SJSA1 (cell line): ENCODE results near the gene XNDC1N. TPM values are rescaled to one million over a fixed set of nuclear protein-coding genes. Genes with fewer than 3 reads are reported as not detected.

Source experiments
- DNase-seq, 2 experiments: peaks; one replicate each; pipeline ENCODE4 v3.0.0-alpha.2; 2015 to 2020; ENCODE audit warnings: low spot score in 2 of 2, low read depth in 1 of 2
- H3K27ac ChIP-seq: fragments of 250-450 bp; sonication (Bioruptor Pico); 2 replicates; pipeline ENCODE4 v1.5.1; 2020; ENCODE audit warnings: mild to moderate bottlenecking, moderate library complexity
- H3K27me3 ChIP-seq: fragments of 250-450 bp; sonication (Bioruptor Pico); replicated peaks from 2 replicates; pipeline ENCODE4 v1.5.1; 2020; ENCODE audit warnings: mild to moderate bottlenecking, moderate library complexity
- H3K36me3 ChIP-seq: fragments of 250-450 bp; sonication (Bioruptor Pico); 2 replicates; pipeline ENCODE4 v1.5.1; 2020; ENCODE audit warnings: mild to moderate bottlenecking
- H3K4me1 ChIP-seq: fragments of 250-450 bp; sonication (Bioruptor Pico); replicated peaks from 2 replicates; pipeline ENCODE4 v1.6.1; 2021; ENCODE audit warnings: mild to moderate bottlenecking
- H3K4me3 ChIP-seq: fragments of 250-450 bp; sonication (Bioruptor Pico); 2 replicates; pipeline ENCODE4 v1.5.1; 2020; ENCODE audit warnings: mild to moderate bottlenecking
- H3K9me3 ChIP-seq: fragments of 250-450 bp; sonication (Bioruptor Pico); replicated peaks from 2 replicates; pipeline ENCODE4 v1.5.1; 2020; ENCODE audit warnings: mild to moderate bottlenecking
- total RNA-seq: library from RNA; depleted of rRNA; stranded (reverse); fragments of >200 nt; shearing (Covaris generic); gene quantifications from 2 replicates; pipeline ENCODE4 v1.2.3, GENCODE V29; 2014

Gene XNDC1N
- total RNA-seq, 1 experiment from 2014 or later = 3.2 TPM

GRCh38 chr11:71947498-71947897 is 19.1 kb upstream of the XNDC1N start:
- no peak for DNase-seq
- H3K27ac ChIP-seq = no peak overlapping the region
- H3K36me3 ChIP-seq = no peaks in the 10 kb centered on the region
- peaks cover 53% of the 10 kb centered on the region for H3K4me1 ChIP-seq
- no peaks in the 10 kb centered on the region for H3K9me3 ChIP-seq
- H3K27me3 ChIP-seq = no peaks in the 10 kb centered on the region
- no peak overlapping the region for H3K4me3 ChIP-seq

- Histone ChIP-seq H3K27me3 (no peaks in the 10 kb centered on the region), H3K9me3 (no peaks in the 10 kb centered on the region), H3K27ac (peak overlapping the region; percentile 87), H3K4me3 (no peak overlapping the region), H3K4me1 (peaks cover 43% of the 10 kb centered on the region), H3K36me3 (no peaks in the 10 kb centered on the region)
- peak; percentile 55 to 57 for DNase-seq
These were observed 17.8 kb upstream of the XNDC1N start for GRCh38 chr11:71946144-71946571.

GRCh38 chr11:71940561-71941219 is 12.3 kb upstream of the XNDC1N start:
- Histone ChIP-seq H3K27ac (no peak overlapping the region), H3K4me1 (peaks cover 22% of the 10 kb centered on the region), H3K4me3 (no peak overlapping the region), H3K27me3 (no peaks in the 10 kb centered on the region), H3K36me3 (no peaks in the 10 kb centered on the region), H3K9me3 (no peaks in the 10 kb centered on the region)
- DNase-seq = no peak

- H3K36me3 ChIP-seq = no peaks in the 10 kb centered on the region
- no peaks in the 10 kb centered on the region for H3K9me3 ChIP-seq
- no peak for DNase-seq
- peaks cover 7% of the 10 kb centered on the region for H3K4me1 ChIP-seq
- H3K27ac ChIP-seq = no peak overlapping the region
- no peak overlapping the region for H3K4me3 ChIP-seq
- no peaks in the 10 kb centered on the region for H3K27me3 ChIP-seq
These were observed 9.4 kb upstream of the XNDC1N start for GRCh38 chr11:71937826-71938225.

GRCh38 chr11:71936825-71937224 is 8.4 kb upstream of the XNDC1N start:
- no peak for DNase-seq
- Histone ChIP-seq H3K4me1 (peaks cover 7% of the 10 kb centered on the region), H3K27ac (no peak overlapping the region), H3K4me3 (no peak overlapping the region), H3K9me3 (no peaks in the 10 kb centered on the region), H3K27me3 (no peaks in the 10 kb centered on the region), H3K36me3 (no peaks in the 10 kb centered on the region)

- no peak overlapping the region for H3K27ac ChIP-seq
- no peaks in the 10 kb centered on the region for H3K27me3 ChIP-seq
- no peak for DNase-seq
- peaks cover 7% of the 10 kb centered on the region for H3K4me1 ChIP-seq
- H3K36me3 ChIP-seq = no peaks in the 10 kb centered on the region
- H3K9me3 ChIP-seq = no peaks in the 10 kb centered on the region
- H3K4me3 ChIP-seq = no peak overlapping the region
These were observed 7.0 kb upstream of the XNDC1N start for GRCh38 chr11:71935338-71935925.

GRCh38 chr11:71934213-71934612 is 5.8 kb upstream of the XNDC1N start:
- H3K4me3 ChIP-seq = no peak overlapping the region
- H3K27me3 ChIP-seq = no peaks in the 10 kb centered on the region
- no peak for DNase-seq

GRCh38 chr11:71933141-71933933 is 4.9 kb upstream of the XNDC1N start:
- no peak overlapping the region for H3K4me3 ChIP-seq
- no peaks in the 10 kb centered on the region for H3K9me3 ChIP-seq
- H3K27me3 ChIP-seq = no peaks in the 10 kb centered on the region
- DNase-seq = no peak
- peaks cover 15% of the 10 kb centered on the region for H3K4me1 ChIP-seq
- H3K27ac ChIP-seq = no peak overlapping the region
- H3K36me3 ChIP-seq = no peaks in the 10 kb centered on the region

More at GRCh38 chr11:71934213-71934612, 5.8 kb upstream of the XNDC1N start:
- Histone ChIP-seq H3K4me1 (peaks cover 15% of the 10 kb centered on the region), H3K36me3 (no peaks in the 10 kb centered on the region), H3K27ac (no peak overlapping the region), H3K9me3 (no peaks in the 10 kb centered on the region)

GRCh38 chr11:71931245-71931602 is 2.8 kb upstream of the XNDC1N start:
- Histone ChIP-seq H3K36me3 (no peaks in the 10 kb centered on the region), H3K27me3 (no peaks in the 10 kb centered on the region), H3K9me3 (no peaks in the 10 kb centered on the region), H3K4me3 (no peak overlapping the region), H3K27ac (no peak overlapping the region), H3K4me1 (peaks cover 8% of the 10 kb centered on the region)
- no peak for DNase-seq

- Histone ChIP-seq H3K36me3 (no peaks in the 10 kb centered on the region), H3K9me3 (no peaks in the 10 kb centered on the region), H3K27ac (no peak overlapping the region), H3K27me3 (no peaks in the 10 kb centered on the region), H3K4me3 (no peak overlapping the region), H3K4me1 (peaks cover 8% of the 10 kb centered on the region)
- no peak for DNase-seq
These were observed 2.3 kb upstream of the XNDC1N start for GRCh38 chr11:71930556-71931244.

GRCh38 chr11:71929491-71929890 is 1.1 kb upstream of the XNDC1N start:
- Histone ChIP-seq H3K36me3 (no peaks in the 10 kb centered on the region), H3K27me3 (no peaks in the 10 kb centered on the region), H3K4me1 (peaks cover 8% of the 10 kb centered on the region), H3K27ac (no peak overlapping the region), H3K4me3 (peak overlapping the region; percentile 66), H3K9me3 (no peaks in the 10 kb centered on the region)
- DNase-seq = no peak

GRCh38 chr11:71928737-71929443 is 496 bp upstream of the XNDC1N start, which contains the start of gene RNF121:
Gene RNF121, plus strand, starts transcription at chr11:71929046. Its CDS starts 16 bp downstream, at chr11:71929062.
- peak; percentile 91 for DNase-seq
- H3K27me3 ChIP-seq = no peaks in the 10 kb centered on the region
- peak within 1 kb of the TSS; percentile 97 for H3K27ac ChIP-seq

GRCh38 chr11:71917646-71918140 is 10.7 kb downstream of the XNDC1N start:
- Histone ChIP-seq H3K36me3 (no peaks in the 10 kb centered on the region), H3K27ac (no peak overlapping the region), H3K27me3 (no peaks in the 10 kb centered on the region), H3K4me1 (no peaks in the 10 kb centered on the region), H3K4me3 (no peak overlapping the region), H3K9me3 (no peaks in the 10 kb centered on the region)
- no peak for DNase-seq

More at GRCh38 chr11:71928737-71929443, 496 bp upstream of the XNDC1N start, which contains the start of gene RNF121:
- peaks cover 8% of the 10 kb centered on the region for H3K4me1 ChIP-seq
- no peaks in the 10 kb centered on the region for H3K9me3 ChIP-seq
- no peaks in the 10 kb centered on the region for H3K36me3 ChIP-seq
- H3K4me3 ChIP-seq = peak within 1 kb of the TSS; percentile 66
